ENCODE data around the gene IGSF23.

DNA sequence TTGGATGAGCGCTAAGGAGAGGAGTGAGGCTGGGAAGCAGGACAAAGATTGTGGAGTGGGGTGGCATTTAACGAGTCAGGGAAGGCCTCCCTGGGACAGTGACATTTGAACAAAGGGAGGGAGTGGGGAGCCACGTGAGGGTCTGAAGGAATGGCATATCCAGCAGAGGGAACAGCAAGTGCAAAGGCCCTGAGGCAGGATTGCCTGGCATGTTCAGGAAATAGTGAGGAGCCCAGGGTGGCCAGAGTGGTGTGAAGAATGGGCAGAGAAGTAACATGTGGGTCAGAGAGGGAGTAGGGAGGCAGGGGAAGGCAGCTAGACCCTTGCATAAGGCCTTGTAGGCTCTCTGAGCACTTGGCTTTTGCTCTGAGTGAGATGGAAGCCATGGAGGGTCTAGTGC lies 15.4 kb downstream of the IGSF23 start:
- TF ChIP-seq, protein P1, sequence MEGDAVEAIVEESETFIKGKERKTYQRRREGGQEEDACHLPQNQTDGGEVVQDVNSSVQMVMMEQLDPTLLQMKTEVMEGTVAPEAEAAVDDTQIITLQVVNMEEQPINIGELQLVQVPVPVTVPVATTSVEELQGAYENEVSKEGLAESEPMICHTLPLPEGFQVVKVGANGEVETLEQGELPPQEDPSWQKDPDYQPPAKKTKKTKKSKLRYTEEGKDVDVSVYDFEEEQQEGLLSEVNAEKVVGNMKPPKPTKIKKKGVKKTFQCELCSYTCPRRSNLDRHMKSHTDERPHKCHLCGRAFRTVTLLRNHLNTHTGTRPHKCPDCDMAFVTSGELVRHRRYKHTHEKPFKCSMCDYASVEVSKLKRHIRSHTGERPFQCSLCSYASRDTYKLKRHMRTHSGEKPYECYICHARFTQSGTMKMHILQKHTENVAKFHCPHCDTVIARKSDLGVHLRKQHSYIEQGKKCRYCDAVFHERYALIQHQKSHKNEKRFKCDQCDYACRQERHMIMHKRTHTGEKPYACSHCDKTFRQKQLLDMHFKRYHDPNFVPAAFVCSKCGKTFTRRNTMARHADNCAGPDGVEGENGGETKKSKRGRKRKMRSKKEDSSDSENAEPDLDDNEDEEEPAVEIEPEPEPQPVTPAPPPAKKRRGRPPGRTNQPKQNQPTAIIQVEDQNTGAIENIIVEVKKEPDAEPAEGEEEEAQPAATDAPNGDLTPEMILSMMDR (IDR thresholded peaks at IDR 0.05): no peak
- no peak for TF ChIP-seq POLR2A (IDR thresholded peaks at IDR 0.05)
